H1 (cell line): ENCODE data around the gene GPR45. TPM values are rescaled to one million over a fixed set of nuclear protein-coding genes. Genes with fewer than 3 reads are reported as not detected.
A peak's percentile ranks its signal among the peaks of the same experiment; 100 is the strongest.

Experiments
- CTCF ChIA-PET: fragments of 300-600 bp; sonication (Branson Sonifier 250); formaldehyde crosslinking; loops from one replicate; lab custom pipeline; 2021; ENCODE audit not compliant: partially characterized antibody; lab: Charles Lee
- POLR2A ChIA-PET: fragments of 300-600 bp; sonication (Branson Sonifier 250); formaldehyde crosslinking; loops from one replicate; lab custom pipeline; 2021; ENCODE audit warnings: inconsistent platforms; ENCODE audit not compliant: partially characterized antibody; lab: Charles Lee
- DNase-seq, 2 experiments: peaks; one replicate each; pipeline versions ENCODE4 v3.0.0 to v3.0.0-alpha.2; 2010 to 2022; ENCODE audit warnings: low spot score in 2 of 2, low read depth in 1 of 2, mixed read lengths in 1 of 2
- FAIRE-seq: peaks from 2 replicates; lab custom pipeline; 2011; peaks lifted over from hg19 to GRCh38; lab: Jason Lieb, UNC
- H2AFZ ChIP-seq: 2 replicates; pipeline ENCODE4 v1.8.1; 2012; ENCODE audit warnings: low read length, inconsistent platforms
- H2AK5ac ChIP-seq: 2 replicates; pipeline ENCODE4 v1.6.1; 2013; ENCODE audit warnings: low read depth, low read length
- H2BK120ac ChIP-seq: replicated peaks from 2 replicates; pipeline ENCODE3; 2013; ENCODE audit warnings: low read depth, low read length, inconsistent platforms
- H2BK12ac ChIP-seq: 2 replicates; pipeline ENCODE4 v1.6.1; 2013; ENCODE audit warnings: low read depth, low read length
- H2BK15ac ChIP-seq: 2 replicates; pipeline ENCODE4 v1.6.1; 2013; ENCODE audit warnings: low read length
- H2BK20ac ChIP-seq: 2 replicates; pipeline ENCODE4 v1.6.1; 2013; ENCODE audit warnings: low read length
- H2BK5ac ChIP-seq: 2 replicates; pipeline ENCODE4 v1.6.1; 2013; ENCODE audit warnings: low read depth, low read length
- H3K14ac ChIP-seq: 2 replicates; pipeline ENCODE4 v1.6.1; 2013; ENCODE audit warnings: inconsistent platforms; ENCODE audit not compliant: insufficient read length
- H3K18ac ChIP-seq: 2 replicates; pipeline ENCODE4 v1.6.1; 2013; ENCODE audit warnings: low read length; ENCODE audit errors: extremely low read depth
- H3K23ac ChIP-seq: 2 replicates; pipeline ENCODE4 v1.6.1; 2013; ENCODE audit warnings: inconsistent platforms; ENCODE audit not compliant: insufficient read length
- H3K23me2 ChIP-seq: 2 replicates; pipeline ENCODE4 v1.6.1; 2013; ENCODE audit warnings: low read depth, low read length
- H3K27ac ChIP-seq: 2 replicates; pipeline ENCODE4 v1.6.1; 2011; ENCODE audit warnings: low read depth, low read length, inconsistent platforms
- H3K27me3 ChIP-seq, 4 experiments: replicated peaks in 1 of 4; 1 replicate in 1 of 4; 2 replicates in 3 of 4; pipeline versions ENCODE4 v1.6.1 to v1.8.1; 2011 to 2013; ENCODE audit warnings: low read length in 3 of 4, mild to moderate bottlenecking in 3 of 4, inconsistent platforms in 2 of 4, mixed read lengths in 2 of 4, moderate library complexity in 1 of 4; ENCODE audit not compliant: control insufficient read depth in 3 of 4, insufficient read depth in 3 of 4; ENCODE audit errors: extremely low read depth in 1 of 4
- H3K36me3 ChIP-seq, 4 experiments: 2 replicates each; pipeline versions ENCODE4 v1.6.1 to v1.8.1; 2011 to 2013; ENCODE audit warnings: mild to moderate bottlenecking in 4 of 4, low read length in 3 of 4, moderate library complexity in 2 of 4, control low read depth in 1 of 4, inconsistent platforms in 1 of 4; ENCODE audit not compliant: insufficient read depth in 4 of 4, control insufficient read depth in 2 of 4
- H3K4ac ChIP-seq: replicated peaks from 2 replicates; pipeline ENCODE3; 2013; ENCODE audit warnings: low read length, low read depth, mixed read lengths, inconsistent platforms; ENCODE audit not compliant: insufficient read length
- H3K4me1 ChIP-seq, 4 experiments: replicated peaks in 1 of 4; 1 replicate in 1 of 4; 2 replicates in 3 of 4; pipeline versions ENCODE4 v1.6.1 to v1.8.1; 2011 to 2013; ENCODE audit warnings: low read length in 3 of 4, inconsistent platforms in 2 of 4, mixed read lengths in 1 of 4; ENCODE audit not compliant: insufficient read depth in 4 of 4, control insufficient read depth in 3 of 4
- H3K4me2 ChIP-seq, 2 experiments: 2 replicates each; pipeline versions ENCODE4 v1.6.1 to v1.8.1; 2011 to 2013; ENCODE audit warnings: low read depth in 2 of 2, low read length in 2 of 2, control low read depth in 1 of 2, inconsistent platforms in 1 of 2, mild to moderate bottlenecking in 1 of 2; ENCODE audit not compliant: insufficient read depth in 1 of 2
- H3K4me3 ChIP-seq, 4 experiments: fragments of 200-600, 300-600 bp in 1 of 4; sonication (generic), shearing (Covaris generic), sonication (Bioruptor Twin) in 1 of 4; 2 replicates each; pipeline versions ENCODE4 v1.5.1 to v1.8.1; 2011 to 2016; ENCODE audit warnings: low read length in 4 of 4, low read depth in 3 of 4, control low read depth in 2 of 4, inconsistent platforms in 2 of 4, mild to moderate bottlenecking in 2 of 4, mixed read lengths in 1 of 4, moderate library complexity in 1 of 4; ENCODE audit not compliant: insufficient read depth in 2 of 4; ENCODE audit errors: extremely low read depth in 1 of 4
- H3K56ac ChIP-seq: replicated peaks from 2 replicates; pipeline ENCODE3; 2013; ENCODE audit warnings: low read depth, mild to moderate bottlenecking, mixed read lengths, low read length, inconsistent platforms; ENCODE audit not compliant: insufficient read length
- H3K79me1 ChIP-seq: 2 replicates; pipeline ENCODE4 v1.6.1; 2013; ENCODE audit warnings: low read depth, low read length, control low read depth
- H3K79me2 ChIP-seq, 2 experiments: 2 replicates each; pipeline versions ENCODE4 v1.6.1 to v1.8.1; 2012 to 2013; ENCODE audit warnings: low read length in 2 of 2, mild to moderate bottlenecking in 2 of 2, inconsistent platforms in 1 of 2; ENCODE audit not compliant: insufficient read depth in 2 of 2, control insufficient read depth in 1 of 2
- H3K9ac ChIP-seq, 4 experiments: replicated peaks in 1 of 4; 1 replicate in 1 of 4; 2 replicates in 3 of 4; pipeline versions ENCODE4 v1.6.1 to v1.8.1; 2011 to 2013; ENCODE audit warnings: low read depth in 3 of 4, low read length in 3 of 4, control low read depth in 2 of 4, mild to moderate bottlenecking in 2 of 4, moderate library complexity in 2 of 4, inconsistent platforms in 1 of 4; ENCODE audit errors: extremely low read depth in 1 of 4
- H3K9me3 ChIP-seq, 2 experiments: 2 replicates each; pipeline versions ENCODE4 v1.6.1 to v1.8.1; 2012 to 2013; ENCODE audit warnings: mild to moderate bottlenecking in 2 of 2, moderate library complexity in 2 of 2, control low read depth in 1 of 2, inconsistent platforms in 1 of 2, low read depth in 1 of 2, low read length in 1 of 2, mixed read lengths in 1 of 2; ENCODE audit not compliant: insufficient read depth in 2 of 2
- H4K20me1 ChIP-seq, 2 experiments: replicated peaks in 1 of 2; 2 replicates each; pipeline versions ENCODE3 to v1.8.1; 2011 to 2013; ENCODE audit warnings: inconsistent platforms in 2 of 2, low read length in 2 of 2, mild to moderate bottlenecking in 1 of 2; ENCODE audit not compliant: insufficient read depth in 2 of 2, control insufficient read depth in 1 of 2
- H4K5ac ChIP-seq: 2 replicates; pipeline ENCODE4 v1.6.1; 2013; ENCODE audit warnings: low read length, low read depth, mixed read lengths, inconsistent platforms; ENCODE audit not compliant: insufficient read length
- H4K8ac ChIP-seq: 2 replicates; pipeline ENCODE4 v1.8.0; 2013; ENCODE audit warnings: mild to moderate bottlenecking, moderate library complexity, low read length, inconsistent platforms; ENCODE audit not compliant: insufficient read depth; ENCODE audit errors: extremely low read depth
- H4K91ac ChIP-seq: replicated peaks from 2 replicates; pipeline ENCODE3; 2013; ENCODE audit warnings: low read length, mixed read lengths, inconsistent platforms; ENCODE audit not compliant: insufficient read length
- CBX5 ChIP-seq: fragments of 300-800, 300-1000 bp; sonication (generic); IDR thresholded peaks from 2 replicates; pipeline ENCODE4 v1.7.1; 2016; ENCODE audit warnings: antibody characterized with exemption, low read length, low read depth
- EGR1 ChIP-seq: IDR thresholded peaks from 2 replicates; pipeline ENCODE4 v1.6.1; 2011; ENCODE audit warnings: low read depth, low read length, borderline replicate concordance
- EP300 ChIP-seq, 2 experiments: IDR thresholded peaks; 1 replicate in 1 of 2; 2 replicates in 1 of 2; pipeline ENCODE4 v1.6.1; 2011 to 2012; ENCODE audit warnings: low read depth in 2 of 2, low read length in 2 of 2, mild to moderate bottlenecking in 2 of 2, borderline replicate concordance in 1 of 2, inconsistent platforms in 1 of 2, moderate library complexity in 1 of 2
- GABPA ChIP-seq: IDR thresholded peaks from 2 replicates; pipeline ENCODE4 v1.6.1; 2011; ENCODE audit warnings: mild to moderate bottlenecking, low read length, moderate library complexity, borderline replicate concordance; ENCODE audit not compliant: insufficient read depth
- POLR2AphosphoS5 ChIP-seq: IDR thresholded peaks from 2 replicates; pipeline ENCODE4 v1.6.1; 2011; ENCODE audit warnings: low read depth, low read length
- SAP30 ChIP-seq: fragments of 300-600 bp; sonication (generic); IDR thresholded peaks from 2 replicates; pipeline ENCODE4 v1.7.1; 2012; ENCODE audit warnings: low read length, moderate library complexity, mild to moderate bottlenecking, inconsistent platforms; ENCODE audit not compliant: insufficient read depth, insufficient replicate concordance
- TCF12 ChIP-seq: IDR thresholded peaks from 2 replicates; pipeline ENCODE4 v1.6.1; 2011; ENCODE audit warnings: low read depth, mild to moderate bottlenecking, low read length
- TEAD4 ChIP-seq: IDR thresholded peaks from 2 replicates; pipeline ENCODE4 v1.6.1; 2012; ENCODE audit warnings: low read depth, low read length, inconsistent platforms, mixed read lengths
- USF2 ChIP-seq: IDR thresholded peaks from 2 replicates; pipeline ENCODE4 v1.6.1; 2011; ENCODE audit warnings: low read length, improper control_type of control experiment
- WGBS, 2 experiments: shearing (Covaris generic) in 1 of 2; methylation state at CpG; one replicate each; pipeline versions ENCODE4 v1.1.6 to v1.1.7; 2013 to 2015; ENCODE audit warnings: low lambda C conversion rate in 2 of 2, mixed read lengths in 2 of 2, inconsistent platforms in 1 of 2, low coverage in 1 of 2, missing lambda C conversion rate in 1 of 2; ENCODE audit not compliant: insufficient replicate concordance in 2 of 2, insufficient coverage in 1 of 2, insufficient read length in 1 of 2; ENCODE audit errors: extremely low coverage in 1 of 2, missing lambda C conversion rate in 1 of 2; 5-methylcytosine and 5-hydroxymethylcytosine counted together
- polyA plus RNA-seq, 7 experiments: library from polyadenylated mRNA; depleted of rRNA in 3 of 7; stranded (reverse) in 5 of 7; unstranded in 2 of 7; fragments of >200 nt in 5 of 7; fragments of 200-250 nt in 2 of 7; gene quantifications; 1 replicate in 5 of 7; 2 replicates in 1 of 7; 4 replicates in 1 of 7; pipeline versions ENCODE4 v1.2.1 to v1.2.3, GENCODE V29; 2011 to 2013; ENCODE audit warnings: missing spikeins in 2 of 7, mixed read lengths in 2 of 7
- total RNA-seq: library from RNA; stranded (reverse); fragmentation: NEBNext Ultra II Directional; extraction: Animal tissue kit (Norgen Biotek cat#: 25700); gene quantifications from 2 replicates; pipeline ENCODE4 v1.2.1, GENCODE V29; 2021

Gene GPR45
- total and polyA plus RNA-seq, 2 of the 8 experiments (the other 6 are each of a cell fraction or from before 2014, with no cell fraction given), result 0.21 TPM; not detected in 1

- no peak overlapping the region for H2AFZ ChIP-seq
- no peak overlapping the region for H4K8ac ChIP-seq
- no peak overlapping the region for H2BK20ac ChIP-seq
- H3K4me1 ChIP-seq, result peaks cover 0 to 4% (median 0%) of the 10 kb centered on the region in 4 experiments; a peak in 1 of 7 replicates
- H4K91ac ChIP-seq, result no peak overlapping the region
- WGBS, 2 experiments, result 79% methylated on average over 2 of the region's 2 CpGs; no CpG with 5 or more reads in 1 of the 2 experiments
- H3K79me2 ChIP-seq, result no peaks in the 10 kb centered on the region
- ChIA-PET POLR2A (no interaction called here), CTCF (interaction anchor here (5.5 kb wide), 1 partner anchor 10 kb away, joined by 53 read pairs; the partner anchor contains the start of gene GPR45)
- H3K4me2 ChIP-seq, result no peak overlapping the region
- no peak overlapping the region for H2BK12ac ChIP-seq
- H2BK15ac ChIP-seq, result no peak overlapping the region
- no peak for DNase-seq
- H3K36me3 ChIP-seq, result no peaks in the 10 kb centered on the region
- no peak overlapping the region for H3K23ac ChIP-seq
- no peaks in the 10 kb centered on the region for H4K20me1 ChIP-seq
- no peak for TF ChIP-seq SAP30
- TF ChIP-seq TEAD4, result 0 out of 2 replicates have a peak, but pooled peaks have one; percentile 15
- no peak for TF ChIP-seq TCF12
- TF ChIP-seq USF2, result no peak
- TF ChIP-seq POLR2AphosphoS5, result no peak
- no peak for TF ChIP-seq CBX5
- TF ChIP-seq EGR1, result no peak
- TF ChIP-seq EP300 (IDR thresholded peaks at IDR 0.05; ENCODE audit: borderline replicate concordance in 1 of 2, low read depth in 2 of 2, low read length in 2 of 2), result no peak
- TF ChIP-seq GABPA, result no peak
- no peak overlapping the region for H2BK5ac ChIP-seq
- H3K14ac ChIP-seq, result no peak overlapping the region
- H3K4me3 ChIP-seq, result no peak overlapping the region
- H3K79me1 ChIP-seq, result no peaks in the 10 kb centered on the region
- H3K18ac ChIP-seq, result no peak overlapping the region
- no peak overlapping the region for H2BK120ac ChIP-seq
- no peak overlapping the region for H4K5ac ChIP-seq
- H3K23me2 ChIP-seq, result no peaks in the 10 kb centered on the region
- no peaks in the 10 kb centered on the region for H3K27me3 ChIP-seq
- peak overlapping the region; percentile 12 for H3K56ac ChIP-seq
- no peak overlapping the region for H3K27ac ChIP-seq
- no peak overlapping the region for H3K4ac ChIP-seq
- H3K9ac ChIP-seq, result no peak overlapping the region
- FAIRE-seq, result no peak
- no peak overlapping the region for H2AK5ac ChIP-seq
- peaks cover 0 to 5% of the 10 kb centered on the region in 2 experiments; a peak in 1 of 4 replicates for H3K9me3 ChIP-seq
These were observed 10.7 kb downstream of the GPR45 start for GRCh38 chr2:105252271-105252670.
